HCT116 (cell line): ENCODE data around the gene C17orf114.
A peak's percentile ranks its signal among the peaks of the same experiment; 100 is the strongest.

ENCODE experiments used
- ATAC-seq: fragments of 200-7000 bp; cut with Tn5 transposase; 2 replicates; pipeline ENCODE4 v1.9.1; 2020; ENCODE audit warnings: mild to moderate bottlenecking, moderate library complexity
- BruUV-seq: library from RNA; stranded (reverse); fragments of 400-500 nt; replicated peaks from 2 replicates; lab custom pipeline; 2021; lab: Mats Ljungman, UMichigan
- CTCF ChIA-PET: fragments of 300-600 bp; sonication (Branson Sonifier 250); formaldehyde crosslinking; loops from one replicate; lab custom pipeline; 2021; ENCODE audit warnings: antibody characterized with exemption; lab: Charles Lee
- POLR2A ChIA-PET: fragments of 300-600, 350-600 bp; sonication (Branson Sonifier 250); formaldehyde crosslinking; loops from one replicate; lab custom pipeline; 2021; ENCODE audit warnings: antibody characterized with exemption; lab: Charles Lee
- RAD21 ChIA-PET, 2 experiments: fragments of 300-600 bp; sonication (Branson Sonifier 250); formaldehyde crosslinking; loops; one replicate each; lab custom pipeline; 2023; ENCODE audit warnings: low total read pairs in 2 of 2; ENCODE audit not compliant: uncharacterized antibody in 2 of 2, unreplicated experiment in 2 of 2, low non-redundant PET in 1 of 2; lab: Charles Lee
- DNase-seq: peaks from one replicate; pipeline ENCODE4 v3.0.0-alpha.2; 2010; ENCODE audit warnings: low read depth, low spot score
- H2AFZ ChIP-seq: fragments of 200-600 bp; shearing (Covaris generic), sonication (generic); 2 replicates; pipeline ENCODE4 v1.6.1; 2017; ENCODE audit warnings: low read depth, mixed run types, mixed read lengths, antibody characterized with exemption, low read length; ENCODE audit not compliant: poor library complexity, severe bottlenecking
- H3K27ac ChIP-seq: 2 replicates; pipeline ENCODE4 v1.5.1; 2012; ENCODE audit warnings: low read depth, low read length
- H3K27me3 ChIP-seq: fragments of 200-600 bp; sonication (generic); 2 replicates; pipeline ENCODE4 v1.6.1; 2016; ENCODE audit warnings: mixed run types, low read length, mixed read lengths; ENCODE audit not compliant: insufficient read depth
- H3K36me3 ChIP-seq, 2 experiments: fragments of 200-500 bp in 1 of 2; fragments of 200-600 bp in 1 of 2; sonication (Bioruptor generic) in 1 of 2; sonication (generic) in 1 of 2; 2 replicates each; pipeline versions ENCODE4 v1.5.1 to v1.6.1; 2014 to 2016; ENCODE audit warnings: low read length in 2 of 2, inconsistent platforms in 1 of 2, mixed read lengths in 1 of 2, mixed run types in 1 of 2; ENCODE audit not compliant: insufficient read depth in 2 of 2, control insufficient read depth in 1 of 2
- H3K4me1 ChIP-seq, 2 experiments: fragments of 200-600 bp in 1 of 2; sonication (generic) in 1 of 2; 2 replicates each; pipeline versions ENCODE4 v1.5.1 to v1.6.1; 2012 to 2017; ENCODE audit warnings: low read length in 2 of 2, inconsistent platforms in 1 of 2, mild to moderate bottlenecking in 1 of 2, mixed read lengths in 1 of 2, mixed run types in 1 of 2, moderate library complexity in 1 of 2; ENCODE audit not compliant: insufficient read depth in 2 of 2, control insufficient read depth in 1 of 2
- H3K4me2 ChIP-seq: fragments of 200-600 bp; sonication (generic); 2 replicates; pipeline ENCODE4 v1.6.1; 2017; ENCODE audit warnings: mixed run types, low read length, mixed read lengths
- H3K4me3 ChIP-seq, 2 experiments: fragments of 200-600 bp in 1 of 2; sonication (generic) in 1 of 2; replicated peaks in 1 of 2; 2 replicates each; pipeline ENCODE4 v1.5.1; 2011 to 2016; ENCODE audit warnings: low read length in 2 of 2, control low read depth in 1 of 2, low read depth in 1 of 2, mild to moderate bottlenecking in 1 of 2, mixed read lengths in 1 of 2, mixed run types in 1 of 2
- H3K79me2 ChIP-seq: fragments of 200-600 bp; sonication (generic); 2 replicates; pipeline ENCODE4 v1.6.1; 2017; ENCODE audit warnings: mild to moderate bottlenecking, mixed run types, low read length, moderate library complexity, mixed read lengths; ENCODE audit not compliant: insufficient read depth
- H3K9ac ChIP-seq: fragments of 200-600 bp; sonication (generic); 2 replicates; pipeline ENCODE4 v1.6.1; 2016; ENCODE audit warnings: low read length, mixed read lengths
- H3K9me2 ChIP-seq: fragments of 200-600 bp; sonication (generic), shearing (Covaris generic); 2 replicates; pipeline ENCODE4 v1.6.1; 2017; ENCODE audit warnings: mixed run types, mild to moderate bottlenecking, moderate library complexity; ENCODE audit not compliant: insufficient read depth
- H3K9me3 ChIP-seq, 2 experiments: fragments of 200-500 bp in 1 of 2; fragments of 200-600 bp in 1 of 2; sonication (Bioruptor generic) in 1 of 2; sonication (generic) in 1 of 2; 2 replicates each; pipeline ENCODE4 v1.6.1; 2014 to 2017; ENCODE audit warnings: low read length in 2 of 2, mixed read lengths in 2 of 2, inconsistent platforms in 1 of 2, low read depth in 1 of 2, mild to moderate bottlenecking in 1 of 2, mixed run types in 1 of 2, moderate library complexity in 1 of 2; ENCODE audit not compliant: control insufficient read depth in 1 of 2, insufficient read depth in 1 of 2
- H4K20me1 ChIP-seq: fragments of 200-600 bp; sonication (generic), shearing (Covaris generic); 2 replicates; pipeline ENCODE4 v1.6.1; 2017; ENCODE audit warnings: mixed run types, mild to moderate bottlenecking, moderate library complexity; ENCODE audit not compliant: insufficient read depth
- CTCF ChIP-seq, 3 experiments: fragments of 200-600 bp in 1 of 3; sonication (generic) in 1 of 3; IDR thresholded peaks in 2 of 3; conservative IDR thresholded peaks in 1 of 3; 2 replicates each; pipeline ENCODE4 v1.5.1; 2012 to 2017; ENCODE audit warnings: low read depth in 2 of 3, low read length in 2 of 3, antibody characterized with exemption in 1 of 3, borderline replicate concordance in 1 of 3, control low read depth in 1 of 3, mild to moderate bottlenecking in 1 of 3, mixed read lengths in 1 of 3, mixed run types in 1 of 3, moderate library complexity in 1 of 3; ENCODE audit not compliant: insufficient read depth in 1 of 3
- EGR1 ChIP-seq: IDR thresholded peaks from 2 replicates; pipeline ENCODE4 v1.6.1; 2012; ENCODE audit warnings: low read depth
- JUND ChIP-seq: IDR thresholded peaks from 2 replicates; pipeline ENCODE4 v1.6.1; 2012
- POLR2AphosphoS5 ChIP-seq: IDR thresholded peaks from 2 replicates; pipeline ENCODE4 v1.6.1; 2011; ENCODE audit warnings: mild to moderate bottlenecking, low read depth, low read length, moderate library complexity
- RAD21 ChIP-seq: IDR thresholded peaks from 2 replicates; pipeline ENCODE4 v1.6.1; 2012; ENCODE audit warnings: low read depth, mild to moderate bottlenecking
- SIN3A ChIP-seq: IDR thresholded peaks from 2 replicates; pipeline ENCODE4 v1.6.1; 2012; ENCODE audit warnings: low read depth
- SP1 ChIP-seq: IDR thresholded peaks from 2 replicates; pipeline ENCODE4 v1.6.1; 2012; ENCODE audit warnings: low read depth
- YY1 ChIP-seq: IDR thresholded peaks from 2 replicates; pipeline ENCODE4 v1.6.1; 2011; ENCODE audit warnings: low read length, low read depth, moderate library complexity, mild to moderate bottlenecking; ENCODE audit not compliant: insufficient replicate concordance; ENCODE audit errors: extremely low read depth
- ZBTB33 ChIP-seq: IDR thresholded peaks from 2 replicates; pipeline ENCODE4 v1.6.1; 2011; ENCODE audit warnings: mild to moderate bottlenecking, low read length, moderate library complexity; ENCODE audit not compliant: insufficient replicate concordance; ENCODE audit errors: extremely low read depth
- ZFX ChIP-seq: fragments of 450-650 bp; IDR thresholded peaks from 2 replicates; pipeline ENCODE4 v1.6.1; 2017
- ZNF274 ChIP-seq: fragments of 200-500 bp; sonication (Bioruptor generic); IDR thresholded peaks from 2 replicates; pipeline ENCODE4 v1.6.1; 2014; ENCODE audit warnings: mild to moderate bottlenecking, low read depth, low read length, inconsistent platforms
- intact Hi-C: fragments of 100-400 bp; cut with micrococcal nuclease; formaldehyde crosslinking; loops from 2 replicates; pipeline ENCODE4 v1.10.0; 2022
- TF ChIP-seq, protein P1 (sequence below): IDR thresholded peaks from 2 replicates; pipeline ENCODE4 v1.6.1; 2012; ENCODE audit warnings: low read depth

The C17orf114 gene

DNA sequence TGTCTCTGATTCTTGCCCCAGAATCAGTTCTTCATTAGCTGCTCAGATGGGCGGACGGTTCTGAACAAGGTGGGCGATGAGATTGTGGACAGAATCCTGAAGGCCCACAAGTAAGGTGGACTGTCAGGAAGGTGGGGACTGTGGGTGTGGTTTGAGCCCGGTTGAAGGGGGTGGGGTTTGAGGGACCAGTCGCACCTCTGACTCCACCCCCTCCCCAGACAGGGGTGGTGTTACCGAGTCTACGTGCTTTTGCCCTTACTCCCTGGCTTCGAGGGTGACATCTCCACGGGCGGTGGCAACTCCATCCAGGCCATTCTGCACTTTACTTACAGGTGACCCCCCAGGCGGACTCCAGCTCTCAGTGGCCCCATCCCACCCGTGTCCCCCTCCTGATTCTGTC is 16.1 kb upstream of the C17orf114 start:
- H3K4me3 ChIP-seq: no peak overlapping the region
- no TSS peak for BruUV-seq
- ChIA-PET CTCF (no interaction called here), RAD21 (no interaction called here), POLR2A (no interaction called here)
- no peaks in the 10 kb centered on the region for H3K9me3 ChIP-seq
- no peak overlapping the region for H3K27ac ChIP-seq
- no peak overlapping the region for H3K9ac ChIP-seq
- DNase-seq (no peak), ATAC-seq (peak; percentile 68)
- intact Hi-C loops: no loop called here
- H2AFZ ChIP-seq: no peak overlapping the region
- no peaks in the 10 kb centered on the region for H4K20me1 ChIP-seq
- H3K4me2 ChIP-seq: no peak overlapping the region
- H3K27me3 ChIP-seq: no peaks in the 10 kb centered on the region
- no peak for TF ChIP-seq RAD21
- TF ChIP-seq SP1: no peak
- no peak for TF ChIP-seq SIN3A
- TF ChIP-seq EGR1: no peak
- TF ChIP-seq, protein P1, sequence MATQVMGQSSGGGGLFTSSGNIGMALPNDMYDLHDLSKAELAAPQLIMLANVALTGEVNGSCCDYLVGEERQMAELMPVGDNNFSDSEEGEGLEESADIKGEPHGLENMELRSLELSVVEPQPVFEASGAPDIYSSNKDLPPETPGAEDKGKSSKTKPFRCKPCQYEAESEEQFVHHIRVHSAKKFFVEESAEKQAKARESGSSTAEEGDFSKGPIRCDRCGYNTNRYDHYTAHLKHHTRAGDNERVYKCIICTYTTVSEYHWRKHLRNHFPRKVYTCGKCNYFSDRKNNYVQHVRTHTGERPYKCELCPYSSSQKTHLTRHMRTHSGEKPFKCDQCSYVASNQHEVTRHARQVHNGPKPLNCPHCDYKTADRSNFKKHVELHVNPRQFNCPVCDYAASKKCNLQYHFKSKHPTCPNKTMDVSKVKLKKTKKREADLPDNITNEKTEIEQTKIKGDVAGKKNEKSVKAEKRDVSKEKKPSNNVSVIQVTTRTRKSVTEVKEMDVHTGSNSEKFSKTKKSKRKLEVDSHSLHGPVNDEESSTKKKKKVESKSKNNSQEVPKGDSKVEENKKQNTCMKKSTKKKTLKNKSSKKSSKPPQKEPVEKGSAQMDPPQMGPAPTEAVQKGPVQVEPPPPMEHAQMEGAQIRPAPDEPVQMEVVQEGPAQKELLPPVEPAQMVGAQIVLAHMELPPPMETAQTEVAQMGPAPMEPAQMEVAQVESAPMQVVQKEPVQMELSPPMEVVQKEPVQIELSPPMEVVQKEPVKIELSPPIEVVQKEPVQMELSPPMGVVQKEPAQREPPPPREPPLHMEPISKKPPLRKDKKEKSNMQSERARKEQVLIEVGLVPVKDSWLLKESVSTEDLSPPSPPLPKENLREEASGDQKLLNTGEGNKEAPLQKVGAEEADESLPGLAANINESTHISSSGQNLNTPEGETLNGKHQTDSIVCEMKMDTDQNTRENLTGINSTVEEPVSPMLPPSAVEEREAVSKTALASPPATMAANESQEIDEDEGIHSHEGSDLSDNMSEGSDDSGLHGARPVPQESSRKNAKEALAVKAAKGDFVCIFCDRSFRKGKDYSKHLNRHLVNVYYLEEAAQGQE: no peak
- no peak for TF ChIP-seq ZNF274
- no peak for TF ChIP-seq ZFX
- TF ChIP-seq YY1: no peak
- TF ChIP-seq CTCF (IDR thresholded peaks at IDR 0.05 in 2 of 3, conservative IDR thresholded peaks at IDR 0.05 in 1 of 3; ENCODE audit: borderline replicate concordance in 1 of 3, insufficient read depth in 1 of 3, low read depth in 2 of 3, low read length in 2 of 3): no peak
- no peak for TF ChIP-seq JUND
- no peak for TF ChIP-seq ZBTB33
- no peak for TF ChIP-seq POLR2AphosphoS5
- peaks cover 3 to 4% of the 10 kb centered on the region in 2 experiments; a peak in 2 of 4 replicates for H3K36me3 ChIP-seq
- H3K4me1 ChIP-seq: no peaks in the 10 kb centered on the region
- H3K79me2 ChIP-seq: no peaks in the 10 kb centered on the region
- H3K9me2 ChIP-seq: no peaks in the 10 kb centered on the region
